Measurements from ENCODE around the gene ABCA4. TPM values are rescaled to one million over a fixed set of nuclear protein-coding genes. Genes with fewer than 3 reads are reported as not detected.

Gene ABCA4
- total RNA-seq, 1 donor from 2014 or later, result 6.0 TPM

- Mint-ChIP-seq H3K27me3 (ENCODE audit: unreplicated experiment) (no peaks in the 10 kb centered on the region), H3K36me3 (ENCODE audit: unreplicated experiment) (no peaks in the 10 kb centered on the region), H3K4me3 (ENCODE audit: unreplicated experiment) (no peak overlapping the region), H3K4me1 (ENCODE audit: unreplicated experiment) (peaks cover 41% of the 10 kb centered on the region), H3K27ac (ENCODE audit: unreplicated experiment) (no peak overlapping the region), H3K9me3 (ENCODE audit: unreplicated experiment) (no peaks in the 10 kb centered on the region)
- no peak for DNase-seq (ENCODE audit: extremely low spot score, unreplicated experiment)
- TF ChIP-seq CTCF (IDR thresholded peaks at IDR 0.05), result no peak
Observed at GRCh38 chr1:94087193-94087592, 33.8 kb downstream of the ABCA4 start.

DNA sequence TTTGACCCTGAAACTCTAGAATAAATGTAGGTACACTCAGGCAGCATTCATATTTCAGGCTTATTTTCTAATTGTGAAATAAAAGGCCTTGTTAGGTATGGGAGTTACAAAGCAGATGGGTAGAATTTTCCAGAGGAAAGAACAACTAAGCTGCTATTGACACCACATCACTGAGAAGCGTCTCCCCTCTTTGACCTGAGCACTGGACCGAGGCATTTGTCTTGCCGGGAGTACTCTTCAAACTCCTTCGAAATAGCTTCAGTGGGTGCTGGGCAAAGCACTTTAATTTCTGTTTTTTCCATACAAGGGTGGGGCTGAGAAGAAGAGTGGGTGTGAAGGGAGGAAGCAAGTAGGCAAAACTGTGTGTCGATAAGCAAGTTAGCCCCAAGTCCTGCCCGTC lies 36.4 kb downstream of the ABCA4 start:
- Mint-ChIP-seq H3K9me3 (ENCODE audit: unreplicated experiment) (no peaks in the 10 kb centered on the region), H3K4me1 (ENCODE audit: unreplicated experiment) (peaks cover 51% of the 10 kb centered on the region), H3K4me3 (ENCODE audit: unreplicated experiment) (no peak overlapping the region), H3K36me3 (ENCODE audit: unreplicated experiment) (no peaks in the 10 kb centered on the region), H3K27me3 (ENCODE audit: unreplicated experiment) (no peaks in the 10 kb centered on the region), H3K27ac (ENCODE audit: unreplicated experiment) (peak overlapping the region; percentile 62)
- no peak for DNase-seq (ENCODE audit: extremely low spot score, unreplicated experiment)
- TF ChIP-seq CTCF (IDR thresholded peaks at IDR 0.05), result no peak

DNA sequence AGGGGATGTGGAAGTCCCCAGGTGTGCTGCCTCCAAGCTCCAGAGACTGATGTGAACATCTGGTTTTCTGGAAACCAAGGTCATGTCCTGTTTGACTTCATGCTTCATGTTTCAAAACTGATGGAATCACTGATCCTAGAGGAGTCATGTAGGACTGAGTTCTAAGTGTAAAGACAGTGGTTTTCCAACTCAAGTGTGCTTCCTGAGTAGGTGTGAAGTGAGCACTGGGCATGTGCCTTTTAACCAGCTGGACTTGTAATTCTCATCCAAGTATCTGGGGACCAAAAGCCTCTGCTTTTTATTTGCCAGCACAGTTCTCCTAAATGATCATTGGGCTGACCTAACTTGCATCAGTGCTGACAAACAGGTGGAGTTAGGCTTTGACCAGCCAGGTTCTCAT lies 36.9 kb downstream of the ABCA4 start:
- peak overlapping the region; percentile 62 for H3K27ac Mint-ChIP-seq (ENCODE audit: unreplicated experiment)
- no peaks in the 10 kb centered on the region for H3K27me3 Mint-ChIP-seq (ENCODE audit: unreplicated experiment)
- H3K4me1 Mint-ChIP-seq (ENCODE audit: unreplicated experiment), result peaks cover 56% of the 10 kb centered on the region
- H3K9me3 Mint-ChIP-seq (ENCODE audit: unreplicated experiment), result no peaks in the 10 kb centered on the region
- no peaks in the 10 kb centered on the region for H3K36me3 Mint-ChIP-seq (ENCODE audit: unreplicated experiment)
- no peak for DNase-seq (ENCODE audit: extremely low spot score, unreplicated experiment)
- no peak overlapping the region for H3K4me3 Mint-ChIP-seq (ENCODE audit: unreplicated experiment)
- no peak for TF ChIP-seq CTCF (IDR thresholded peaks at IDR 0.05)

- Mint-ChIP-seq H3K4me3 (ENCODE audit: unreplicated experiment) (no peak overlapping the region), H3K27me3 (ENCODE audit: unreplicated experiment) (no peaks in the 10 kb centered on the region), H3K36me3 (ENCODE audit: unreplicated experiment) (no peaks in the 10 kb centered on the region), H3K9me3 (ENCODE audit: unreplicated experiment) (no peaks in the 10 kb centered on the region), H3K27ac (ENCODE audit: unreplicated experiment) (peak overlapping the region; percentile 62), H3K4me1 (ENCODE audit: unreplicated experiment) (peaks cover 60% of the 10 kb centered on the region)
- TF ChIP-seq CTCF (IDR thresholded peaks at IDR 0.05), result no peak
- no peak for DNase-seq (ENCODE audit: extremely low spot score, unreplicated experiment)
Observed at GRCh38 chr1:94083681-94084080, 37.3 kb downstream of the ABCA4 start.

DNA sequence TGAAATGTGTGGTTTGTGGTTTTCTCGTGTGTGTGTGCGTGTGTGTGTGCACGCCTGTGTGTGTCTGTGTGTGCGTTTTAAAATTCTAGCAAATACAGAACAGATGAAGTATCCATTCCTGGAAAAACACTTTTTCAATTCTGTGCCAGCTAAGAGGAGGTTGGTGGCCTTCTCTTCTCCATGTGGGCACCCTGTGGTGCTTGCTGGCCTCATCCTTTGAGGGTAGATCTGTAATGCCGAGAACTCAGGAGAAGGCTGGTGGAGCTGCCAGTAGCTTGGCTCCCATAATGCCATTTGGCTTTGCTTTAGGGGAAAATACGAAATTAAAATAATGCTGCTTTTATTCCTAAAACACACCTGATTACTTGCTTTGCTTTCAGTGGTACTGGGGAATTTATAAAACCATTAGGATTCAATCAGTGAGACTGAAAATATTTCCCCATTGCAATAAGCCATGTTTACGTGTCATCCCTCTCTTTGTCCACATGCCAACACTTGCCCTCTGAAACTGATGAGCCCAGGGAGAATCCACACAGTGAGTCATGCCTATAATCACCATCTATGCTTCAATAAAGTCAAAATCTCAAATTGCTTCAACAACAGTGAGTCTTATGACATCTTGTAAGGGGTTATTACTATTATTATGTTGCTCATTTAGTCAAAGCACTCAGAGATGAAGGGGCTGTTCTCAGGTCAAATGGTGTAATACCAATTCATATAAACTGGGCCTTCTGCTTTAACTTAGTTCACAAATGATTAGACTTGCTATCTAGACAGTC lies 39.2 kb downstream of the ABCA4 start:
- peak overlapping the region; percentile 91 for H3K27ac Mint-ChIP-seq (ENCODE audit: unreplicated experiment)
- H3K36me3 Mint-ChIP-seq (ENCODE audit: unreplicated experiment), result no peaks in the 10 kb centered on the region
- no peak for DNase-seq (ENCODE audit: extremely low spot score, unreplicated experiment)
- H3K4me1 Mint-ChIP-seq (ENCODE audit: unreplicated experiment), result peaks cover 74% of the 10 kb centered on the region
- H3K9me3 Mint-ChIP-seq (ENCODE audit: unreplicated experiment), result no peaks in the 10 kb centered on the region
- H3K27me3 Mint-ChIP-seq (ENCODE audit: unreplicated experiment), result no peaks in the 10 kb centered on the region
- no peak overlapping the region for H3K4me3 Mint-ChIP-seq (ENCODE audit: unreplicated experiment)
- no peak for TF ChIP-seq CTCF (IDR thresholded peaks at IDR 0.05)

All from osteocyte (in vitro differentiated cells).